H9 (cell line): ENCODE results near the gene NUDT14. TPM values are rescaled to one million over a fixed set of nuclear protein-coding genes. Genes with fewer than 3 reads are reported as not detected.

Source experiments
- DNase-seq: peaks from one replicate; pipeline ENCODE4 v3.0.0-alpha.2; 2017
- H2AFZ ChIP-seq: one replicate; pipeline ENCODE4 v1.6.1; 2013; ENCODE audit warnings: mild to moderate bottlenecking, low read length, control low read depth, moderate library complexity
- H2AK5ac ChIP-seq: 2 replicates; pipeline ENCODE4 v1.6.1; 2013; ENCODE audit warnings: low read length, control low read depth, mixed read lengths; ENCODE audit not compliant: insufficient read length
- H2BK120ac ChIP-seq: one replicate; pipeline ENCODE4 v1.6.1; 2013; ENCODE audit warnings: low read depth, mild to moderate bottlenecking, low read length, control low read depth, inconsistent platforms; ENCODE audit not compliant: poor library complexity, severe bottlenecking
- H2BK12ac ChIP-seq: 2 replicates; pipeline ENCODE4 v1.6.1; 2013; ENCODE audit warnings: low read length, control low read depth, mixed read lengths, low read depth; ENCODE audit not compliant: insufficient read length
- H2BK15ac ChIP-seq: 2 replicates; pipeline ENCODE4 v1.6.1; 2013; ENCODE audit warnings: low read depth, low read length, control low read depth
- H2BK20ac ChIP-seq: one replicate; pipeline ENCODE4 v1.6.1; 2013; ENCODE audit warnings: low read depth, mild to moderate bottlenecking, low read length, control low read depth, inconsistent platforms; ENCODE audit not compliant: poor library complexity, severe bottlenecking
- H2BK5ac ChIP-seq: 2 replicates; pipeline ENCODE4 v1.6.1; 2013; ENCODE audit warnings: low read length, control low read depth, mixed read lengths; ENCODE audit not compliant: insufficient read length
- H3K14ac ChIP-seq: 2 replicates; pipeline ENCODE4 v1.6.1; 2013; ENCODE audit warnings: low read length, control low read depth; ENCODE audit not compliant: insufficient read depth
- H3K18ac ChIP-seq: 2 replicates; pipeline ENCODE4 v1.6.1; 2013; ENCODE audit warnings: low read depth, mild to moderate bottlenecking, mixed read lengths, low read length, control low read depth; ENCODE audit not compliant: insufficient read length
- H3K23ac ChIP-seq: 2 replicates; pipeline ENCODE4 v1.6.1; 2013; ENCODE audit warnings: low read length, control low read depth, mixed read lengths, low read depth; ENCODE audit not compliant: insufficient read length
- H3K23me2 ChIP-seq: 2 replicates; pipeline ENCODE4 v1.6.1; 2013; ENCODE audit warnings: low read depth, mild to moderate bottlenecking, mixed read lengths, low read length, control low read depth; ENCODE audit not compliant: insufficient read length, poor library complexity, severe bottlenecking
- H3K27ac ChIP-seq: 2 replicates; pipeline ENCODE4 v1.5.1; 2013; ENCODE audit warnings: low read length, control low read depth, mixed read lengths, low read depth; ENCODE audit not compliant: insufficient read length
- H3K27me3 ChIP-seq: 2 replicates; pipeline ENCODE4 v1.6.1; 2013; ENCODE audit warnings: low read length, control low read depth, inconsistent platforms; ENCODE audit not compliant: insufficient read depth
- H3K4ac ChIP-seq: 2 replicates; pipeline ENCODE4 v1.6.1; 2013; ENCODE audit warnings: low read depth, mild to moderate bottlenecking, control low read depth, inconsistent platforms, low read length, moderate library complexity
- H3K4me1 ChIP-seq: 2 replicates; pipeline ENCODE4 v1.6.1; 2013; ENCODE audit warnings: low read length, control low read depth, inconsistent platforms; ENCODE audit not compliant: insufficient read depth
- H3K4me2 ChIP-seq: 2 replicates; pipeline ENCODE4 v1.6.1; 2013; ENCODE audit warnings: low read length, control low read depth, mixed read lengths; ENCODE audit not compliant: insufficient read length, insufficient read depth
- H3K56ac ChIP-seq: 2 replicates; pipeline ENCODE4 v1.6.1; 2013; ENCODE audit warnings: low read depth, mild to moderate bottlenecking, mixed read lengths, low read length, control low read depth; ENCODE audit not compliant: insufficient read length
- H3K79me1 ChIP-seq: 2 replicates; pipeline ENCODE4 v1.6.1; 2013; ENCODE audit warnings: low read depth, mild to moderate bottlenecking, moderate library complexity, low read length, control low read depth, inconsistent platforms; ENCODE audit not compliant: insufficient read depth, poor library complexity, severe bottlenecking
- H3K79me2 ChIP-seq: 2 replicates; pipeline ENCODE4 v1.6.1; 2013; ENCODE audit warnings: low read length, control low read depth, inconsistent platforms; ENCODE audit not compliant: insufficient read depth
- H3K9ac ChIP-seq: 2 replicates; pipeline ENCODE4 v1.6.1; 2013; ENCODE audit warnings: low read length, control low read depth, mixed read lengths; ENCODE audit not compliant: insufficient read length; ENCODE audit errors: extremely low read depth
- H3K9me3 ChIP-seq: one replicate; pipeline ENCODE4 v1.6.1; 2013; ENCODE audit warnings: low read depth, low read length, inconsistent platforms; ENCODE audit not compliant: control insufficient read depth
- H3T11ph ChIP-seq: one replicate; pipeline ENCODE4 v1.6.1; 2013; ENCODE audit warnings: mild to moderate bottlenecking, low read length, control low read depth, inconsistent platforms
- H4K20me1 ChIP-seq: one replicate; pipeline ENCODE4 v1.6.1; 2013; ENCODE audit not compliant: control insufficient read depth, insufficient read length, insufficient read depth
- H4K5ac ChIP-seq: 2 replicates; pipeline ENCODE4 v1.6.1; 2013; ENCODE audit warnings: low read depth, mild to moderate bottlenecking, mixed read lengths, low read length, control low read depth; ENCODE audit not compliant: insufficient read length
- H4K8ac ChIP-seq: replicated peaks from 2 replicates; pipeline ENCODE4 v1.6.1; 2013; ENCODE audit warnings: low read length, control low read depth, mixed read lengths, low read depth; ENCODE audit not compliant: insufficient read length
- H4K91ac ChIP-seq: 2 replicates; pipeline ENCODE4 v1.6.1; 2013; ENCODE audit warnings: low read depth, mild to moderate bottlenecking, moderate library complexity, mixed read lengths, low read length, control low read depth; ENCODE audit not compliant: insufficient read length
- H3K27ac Mint-ChIP-seq, 3 experiments: 2 replicates in 2 of 3; 3 replicates in 1 of 3; pipeline ENCODE4 v1.8.0; 2020 to 2021; ENCODE audit warnings: mixed read lengths in 3 of 3, mild to moderate bottlenecking in 1 of 3, moderate library complexity in 1 of 3
- H3K27me3 Mint-ChIP-seq: 2 replicates; pipeline ENCODE4 v1.8.0; 2021; ENCODE audit warnings: low read depth, mild to moderate bottlenecking, moderate library complexity, mixed read lengths
- H3K36me3 Mint-ChIP-seq, 3 experiments: 2 replicates in 2 of 3; 3 replicates in 1 of 3; pipeline ENCODE4 v1.8.0; 2020 to 2021; ENCODE audit warnings: low read depth in 3 of 3, mixed read lengths in 3 of 3; ENCODE audit not compliant: insufficient read depth in 1 of 3
- H3K4me1 Mint-ChIP-seq, 2 experiments: 2 replicates each; pipeline ENCODE4 v1.8.0; 2020; ENCODE audit warnings: mixed read lengths in 2 of 2
- H3K4me3 Mint-ChIP-seq, 2 experiments: 2 replicates in 1 of 2; 3 replicates in 1 of 2; pipeline ENCODE4 v1.8.0; 2020 to 2021; ENCODE audit warnings: mild to moderate bottlenecking in 2 of 2, mixed read lengths in 2 of 2, moderate library complexity in 1 of 2
- H3K9me3 Mint-ChIP-seq, 2 experiments: 2 replicates in 1 of 2; 3 replicates in 1 of 2; pipeline ENCODE4 v1.8.0; 2020; ENCODE audit warnings: mild to moderate bottlenecking in 2 of 2, mixed read lengths in 2 of 2, moderate library complexity in 1 of 2
- WGBS: extraction: QIAGEN DNeasy Blood & Tissue Kit; methylation state at CpG from one replicate; pipeline ENCODE4 v1.1.7; 2013; ENCODE audit warnings: missing lambda C conversion rate, low lambda C conversion rate, mixed read lengths; ENCODE audit not compliant: insufficient read length; ENCODE audit errors: extremely low coverage; 5-methylcytosine and 5-hydroxymethylcytosine counted together
- total RNA-seq: library from RNA; stranded (reverse); gene quantifications from 2 replicates; pipeline ENCODE4 v1.2.1, GENCODE V29; 2021
- TF ChIP-seq, protein P1 (sequence below): fragments of 200-600 bp; sonication (generic); conservative IDR thresholded peaks from 3 replicates; pipeline ENCODE4 v1.8.0; 2021; ENCODE audit warnings: antibody characterized with exemption, mild to moderate bottlenecking

NUDT14 gene
- total RNA-seq, 1 experiment from 2014 or later, result 41.1 TPM

DNA sequence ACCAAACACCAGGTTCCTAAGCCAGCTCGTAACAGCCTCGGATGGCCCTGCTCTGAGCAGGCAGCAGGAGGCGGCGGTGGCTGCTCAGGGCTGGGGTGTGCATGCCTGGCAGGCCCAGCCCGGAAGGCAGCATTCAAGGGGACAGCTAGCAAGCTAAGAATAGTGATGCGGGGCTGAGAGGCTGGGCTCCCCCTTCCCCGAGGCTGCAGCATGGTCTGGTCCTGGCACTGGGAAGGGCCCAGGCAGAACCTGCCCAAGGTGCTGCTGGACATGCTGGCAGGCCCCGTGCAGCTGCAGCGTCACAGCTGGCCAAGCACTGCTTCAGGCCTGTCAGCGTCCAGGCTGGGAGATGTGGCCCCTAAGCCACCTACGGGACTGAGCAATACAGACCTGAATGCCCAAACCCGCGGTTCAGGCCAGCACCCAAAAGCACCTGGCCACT, 26.4 kb upstream of the NUDT14 start:
- no peak overlapping the region for H3K4me3 Mint-ChIP-seq
- H3K27me3 Mint-ChIP-seq, result peaks cover 1% of the 10 kb centered on the region; the same call in 1 of the 2 replicates
- Histone ChIP-seq H4K8ac (no peak overlapping the region), H3K23me2 (no peaks in the 10 kb centered on the region), H2BK20ac (no peak overlapping the region), H3K79me1 (no peaks in the 10 kb centered on the region), H2BK5ac (no peak overlapping the region), H2BK120ac (no peak overlapping the region), H3K4me2 (no peak overlapping the region), H2AK5ac (no peak overlapping the region), H2BK15ac (no peak overlapping the region), H3K27ac (no peak overlapping the region), H4K91ac (no peak overlapping the region), H3K4me1 (no peaks in the 10 kb centered on the region), H3T11ph (no peak overlapping the region), H3K79me2 (no peaks in the 10 kb centered on the region), H4K20me1 (no peaks in the 10 kb centered on the region), H2BK12ac (no peak overlapping the region), H3K27me3 (no peaks in the 10 kb centered on the region), H3K9me3 (no peaks in the 10 kb centered on the region), H3K14ac (no peak overlapping the region), H3K23ac (no peak overlapping the region), H2AFZ (no peak overlapping the region), H3K18ac (no peak overlapping the region), H4K5ac (no peak overlapping the region), H3K4ac (no peak overlapping the region), H3K9ac (no peak overlapping the region), H3K56ac (no peak overlapping the region)
- H3K36me3 Mint-ChIP-seq, result no peaks in the 10 kb centered on the region; a peak in 1 of 7 replicates
- no peaks in the 10 kb centered on the region; a peak in 2 of 4 replicates for H3K4me1 Mint-ChIP-seq
- no peak overlapping the region for H3K27ac Mint-ChIP-seq
- H3K9me3 Mint-ChIP-seq, result no peaks in the 10 kb centered on the region
- WGBS, result no CpG with 5 or more reads among the region's 13 CpGs
- DNase-seq, result no peak
- TF ChIP-seq, protein P1, sequence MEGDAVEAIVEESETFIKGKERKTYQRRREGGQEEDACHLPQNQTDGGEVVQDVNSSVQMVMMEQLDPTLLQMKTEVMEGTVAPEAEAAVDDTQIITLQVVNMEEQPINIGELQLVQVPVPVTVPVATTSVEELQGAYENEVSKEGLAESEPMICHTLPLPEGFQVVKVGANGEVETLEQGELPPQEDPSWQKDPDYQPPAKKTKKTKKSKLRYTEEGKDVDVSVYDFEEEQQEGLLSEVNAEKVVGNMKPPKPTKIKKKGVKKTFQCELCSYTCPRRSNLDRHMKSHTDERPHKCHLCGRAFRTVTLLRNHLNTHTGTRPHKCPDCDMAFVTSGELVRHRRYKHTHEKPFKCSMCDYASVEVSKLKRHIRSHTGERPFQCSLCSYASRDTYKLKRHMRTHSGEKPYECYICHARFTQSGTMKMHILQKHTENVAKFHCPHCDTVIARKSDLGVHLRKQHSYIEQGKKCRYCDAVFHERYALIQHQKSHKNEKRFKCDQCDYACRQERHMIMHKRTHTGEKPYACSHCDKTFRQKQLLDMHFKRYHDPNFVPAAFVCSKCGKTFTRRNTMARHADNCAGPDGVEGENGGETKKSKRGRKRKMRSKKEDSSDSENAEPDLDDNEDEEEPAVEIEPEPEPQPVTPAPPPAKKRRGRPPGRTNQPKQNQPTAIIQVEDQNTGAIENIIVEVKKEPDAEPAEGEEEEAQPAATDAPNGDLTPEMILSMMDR, result peak; percentile 31; the same call in 1 of the 3 replicates
